GM12891 (cell line): ENCODE results near the gene PIN1.

Experiments
- POLR2A ChIP-seq: IDR thresholded peaks from 2 replicates; pipeline ENCODE4 v1.6.1; 2011; ENCODE audit warnings: low read depth, low read length, control low read depth
- POLR2AphosphoS5 ChIP-seq: IDR thresholded peaks from 2 replicates; pipeline ENCODE4 v1.6.1; 2011; ENCODE audit warnings: low read depth, low read length, control low read depth
- TAF1 ChIP-seq: IDR thresholded peaks from 2 replicates; pipeline ENCODE4 v1.6.1; 2011; ENCODE audit warnings: low read depth, low read length, control low read depth

GRCh38 chr19:9856609-9857008, 21.5 kb downstream of the PIN1 start:
- no peak for TF ChIP-seq POLR2A
- TF ChIP-seq POLR2AphosphoS5: no peak
- TF ChIP-seq TAF1: no peak
